Activated CD4-positive, CD25-positive, alpha-beta regulatory T cell (primary cell): ENCODE data around the gene RBM19.

Experiments
- DNase-seq, 4 experiments: peaks; one replicate each; lab custom pipeline; 2025; lab: John Stamatoyannopoulos, UW

RBM19 gene

DNA sequence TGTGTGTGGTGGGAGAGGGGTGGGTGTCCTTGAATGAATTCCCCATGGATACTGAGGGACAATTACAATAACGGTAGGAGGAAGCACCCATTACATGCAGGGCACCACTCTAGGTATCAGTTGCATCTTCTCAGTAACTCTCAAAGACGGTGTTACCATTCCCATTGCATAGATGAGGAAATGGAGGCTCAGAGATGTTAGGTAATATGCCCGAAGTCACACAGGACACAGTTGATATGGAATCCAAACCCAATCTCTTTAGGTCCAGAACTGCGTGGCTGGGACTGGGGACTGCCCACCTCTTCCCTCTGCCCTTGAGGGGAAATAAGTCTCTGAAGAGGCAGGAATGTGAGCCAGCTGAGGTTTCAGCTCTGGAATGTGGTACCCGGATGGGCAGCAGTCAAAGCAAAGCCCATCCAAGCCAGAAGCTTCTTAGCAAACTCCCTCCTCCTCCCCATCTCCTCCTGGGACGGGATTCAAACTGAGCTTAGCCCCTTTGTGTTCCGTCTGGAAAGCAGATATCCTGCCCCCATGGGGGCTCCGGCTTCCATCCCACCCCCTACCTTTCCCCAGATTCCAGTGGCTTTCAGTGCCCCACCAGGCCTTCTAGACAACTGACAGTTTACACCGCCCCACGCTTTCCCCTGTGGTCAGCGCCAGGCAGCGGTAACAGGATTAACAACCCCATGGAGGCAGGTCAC is 187.5 kb downstream of the RBM19 start:
- no peak for DNase-seq

DNA sequence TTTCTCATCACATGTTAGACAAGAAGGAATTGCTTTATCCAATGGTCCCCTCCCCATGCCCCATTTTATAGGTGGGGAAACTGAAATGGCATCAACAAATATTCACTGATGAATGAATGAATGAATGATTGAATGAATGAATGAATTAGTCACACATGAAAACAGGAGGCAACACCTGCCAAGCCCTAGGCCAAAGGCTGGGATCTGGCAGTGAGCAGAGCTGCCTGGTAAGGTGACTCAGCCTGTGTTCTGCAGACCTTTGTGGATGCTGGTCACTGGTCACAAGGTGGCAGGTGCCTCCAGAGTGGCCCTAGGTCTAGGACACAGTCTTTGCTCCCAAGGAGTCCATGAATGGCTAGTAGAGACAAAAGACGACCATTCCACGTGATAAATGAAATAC is 188.4 kb downstream of the RBM19 start:
- DNase-seq, result no peak

DNA sequence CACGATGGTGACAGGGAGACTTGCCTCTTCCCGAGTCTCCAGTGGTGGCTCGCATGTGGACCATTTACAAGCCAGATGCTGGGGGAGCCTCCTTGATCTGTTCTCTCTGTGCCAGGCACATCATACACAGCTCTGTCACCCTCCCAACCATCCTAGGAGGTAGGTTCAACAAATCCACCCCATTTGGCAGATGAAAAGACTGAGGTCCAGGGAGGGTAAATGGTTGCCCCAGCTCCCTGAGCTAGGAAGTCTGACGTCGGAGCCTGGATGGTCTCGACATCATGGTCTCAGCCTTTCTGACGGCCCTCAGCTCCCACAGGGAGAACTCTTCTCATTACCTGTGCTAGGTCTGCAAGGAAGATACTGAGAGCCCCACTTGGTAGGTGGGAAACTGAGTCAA is 189.6 kb downstream of the RBM19 start:
- DNase-seq, result no peak

DNA sequence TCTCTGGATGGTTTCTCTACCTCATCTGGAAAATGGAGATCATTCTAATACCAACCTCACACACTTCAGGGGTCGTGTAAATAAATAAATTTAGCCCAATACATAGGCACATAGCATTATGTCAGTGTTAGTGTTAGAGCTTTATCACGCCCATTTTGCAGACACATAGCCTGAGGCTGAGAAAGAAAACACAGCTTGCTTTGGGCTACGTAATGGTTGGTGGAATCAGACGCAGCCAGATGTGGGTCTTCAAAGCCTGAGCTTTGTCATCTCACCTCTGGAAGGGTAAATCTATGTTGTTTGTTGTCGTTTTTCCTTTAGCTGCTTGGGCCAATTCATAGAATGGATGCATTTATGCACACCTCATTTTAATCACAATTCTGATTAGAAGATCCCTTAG is 191.6 kb downstream of the RBM19 start:
- no peak for DNase-seq

DNA sequence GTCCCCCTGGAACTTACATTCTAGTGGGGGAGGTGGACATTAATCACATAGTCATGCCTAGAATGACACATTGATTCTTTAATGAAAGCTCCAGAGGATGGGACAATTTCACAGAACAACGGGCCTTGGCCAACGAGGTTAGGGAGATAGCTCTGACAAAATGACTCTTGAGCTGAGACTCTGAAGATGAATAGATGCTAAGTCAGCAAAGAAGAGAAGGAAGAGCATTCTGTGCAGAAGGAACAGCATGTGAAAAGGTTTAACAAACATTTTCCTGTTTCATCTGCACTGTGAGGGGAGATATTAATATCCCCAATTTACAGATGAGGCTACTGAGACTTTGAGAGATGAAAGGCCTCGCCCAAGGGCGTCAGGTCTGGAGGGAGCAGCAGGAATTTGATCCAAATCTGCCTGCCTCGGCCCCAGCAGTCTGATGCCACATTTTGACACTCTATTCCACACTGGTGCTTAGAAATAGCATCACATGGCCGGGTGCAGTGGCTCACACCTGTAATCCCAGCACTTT is 193.6 kb downstream of the RBM19 start:
- no peak for DNase-seq

DNA sequence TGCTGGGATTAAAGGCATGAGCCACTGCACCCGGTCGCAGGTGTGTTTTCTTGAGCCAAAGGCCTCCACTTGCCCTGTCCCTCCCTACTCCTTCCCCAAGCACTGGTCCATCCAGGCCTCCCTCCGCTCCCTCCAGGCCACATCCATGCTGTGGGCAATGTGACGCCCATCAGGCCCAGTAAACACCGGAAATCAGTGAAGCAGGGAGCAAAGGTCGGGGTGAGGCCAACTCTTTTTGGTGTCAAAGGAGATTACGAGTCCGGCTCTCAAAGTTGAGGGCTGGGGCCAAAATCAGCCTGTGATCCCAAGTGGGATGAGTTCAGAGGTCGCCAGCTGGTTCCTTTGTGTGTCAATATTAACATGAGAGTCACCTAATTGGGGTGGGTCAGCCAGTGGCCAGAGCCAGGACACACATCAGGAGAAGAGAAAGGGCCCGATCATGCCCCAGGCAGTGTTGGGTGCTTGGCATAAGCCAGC is 195.7 kb downstream of the RBM19 start:
- no peak for DNase-seq

DNA sequence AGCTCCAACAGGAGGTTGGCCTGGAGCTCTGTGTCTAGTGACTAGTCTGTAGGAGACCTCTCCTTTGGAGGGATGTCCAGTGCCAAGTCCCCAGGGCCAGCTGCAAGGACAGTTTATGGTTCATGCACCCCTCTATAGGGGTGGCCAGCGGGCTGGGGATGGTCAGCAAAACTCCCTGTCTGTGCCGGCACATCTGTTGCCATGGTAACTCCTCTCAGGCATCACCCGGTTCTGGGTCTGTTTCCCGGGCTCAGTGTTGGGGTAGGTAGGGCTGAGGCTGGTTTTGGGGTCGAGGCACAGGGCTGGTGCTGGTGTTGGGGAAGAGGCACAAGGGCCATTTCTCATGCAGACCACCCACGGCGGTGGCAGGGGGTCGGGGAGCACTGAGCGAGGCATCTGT is 196.8 kb downstream of the RBM19 start:
- no peak for DNase-seq

DNA sequence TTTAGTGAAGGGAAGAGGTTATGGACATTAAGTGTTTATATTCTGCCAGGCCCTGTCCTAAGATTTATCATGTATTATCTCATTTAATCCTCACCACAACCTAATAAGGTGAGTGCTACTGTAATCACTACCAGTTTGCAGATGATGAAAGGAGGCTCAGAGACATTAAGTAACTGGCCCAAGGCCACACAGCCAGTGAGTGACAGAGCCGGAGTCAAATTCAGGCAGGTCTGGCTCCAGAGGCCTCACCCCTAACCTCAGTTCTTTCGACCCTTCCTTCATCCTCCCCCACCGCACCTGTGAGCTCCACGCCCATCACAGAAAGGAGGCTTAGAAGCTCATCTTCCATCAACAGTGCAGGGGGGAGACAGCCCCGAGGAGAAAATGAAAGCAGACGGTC is 197.3 kb downstream of the RBM19 start:
- DNase-seq, result no peak

DNA sequence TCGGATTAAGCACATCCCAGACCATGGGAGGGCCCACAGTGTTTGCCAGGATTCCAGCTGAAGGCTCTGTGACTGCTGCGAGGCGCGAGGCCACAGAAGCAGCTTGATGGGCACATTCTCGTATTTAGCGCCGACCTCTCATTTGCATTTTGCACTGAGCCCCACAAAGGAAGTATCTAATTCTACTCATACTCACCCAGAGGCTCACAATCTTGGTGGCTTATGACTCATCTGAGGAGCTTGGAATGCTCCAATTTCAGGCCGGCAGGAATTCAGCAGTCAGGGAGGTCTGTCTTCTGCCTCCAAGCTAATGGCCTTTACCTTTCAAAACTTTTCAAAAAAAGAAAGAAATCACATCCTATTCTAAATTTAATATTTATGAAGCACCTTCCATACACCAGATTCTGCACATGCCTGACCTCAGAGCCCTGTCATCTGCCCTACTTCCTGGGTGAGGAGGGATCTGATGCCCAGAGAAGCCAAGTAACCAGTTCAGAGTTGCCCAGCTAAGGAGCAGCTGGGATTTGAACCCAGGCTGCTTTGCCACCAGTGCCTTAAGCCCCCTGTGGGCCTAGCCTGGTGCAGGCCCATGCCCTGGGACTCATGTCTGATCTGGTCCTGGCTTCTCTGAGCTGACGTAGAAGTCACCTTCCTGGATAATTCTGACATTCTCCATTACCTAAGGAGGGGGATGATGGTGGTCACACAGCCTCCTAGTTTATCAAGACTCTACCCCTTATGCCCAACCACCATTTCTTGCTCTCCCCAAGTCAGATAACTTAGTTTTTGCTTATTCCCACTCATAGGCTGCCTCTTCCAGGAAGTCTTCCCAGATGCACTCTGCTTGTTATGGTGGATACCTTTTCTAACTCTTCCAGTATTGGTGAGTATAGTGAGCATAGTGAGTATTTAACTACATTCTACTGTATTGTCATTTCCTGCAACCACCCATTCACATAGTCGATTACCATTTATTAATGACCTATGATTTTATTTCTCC is 198.9 kb downstream of the RBM19 start:
- no peak for DNase-seq
